HepG2 (cell line): ENCODE measurements around the gene LITAFD. TPM values are rescaled to one million over a fixed set of nuclear protein-coding genes. Genes with fewer than 3 reads are reported as not detected.

Source experiments
- AGO1 ChIP-seq: fragments of 200-400 bp; formaldehyde crosslinking; IDR thresholded peaks from 2 replicates; pipeline ENCODE4 v1.6.1; 2017; ENCODE audit warnings: mild to moderate bottlenecking, low read depth, low read length, moderate library complexity; ENCODE audit not compliant: poor library complexity, severe bottlenecking
- ARHGAP35 ChIP-seq: sonication (generic); formaldehyde crosslinking; IDR thresholded peaks from 2 replicates; pipeline ENCODE4 v1.9.0; 2022; ENCODE audit warnings: mild to moderate bottlenecking, inconsistent platforms, moderate library complexity, missing genetic modification reagents, borderline replicate concordance
- ARNTL ChIP-seq: sonication (generic); formaldehyde crosslinking; IDR thresholded peaks from 2 replicates; pipeline ENCODE4 v1.4.0; 2020; ENCODE audit warnings: mild to moderate bottlenecking, missing genetic modification reagents
- CEBPG ChIP-seq: IDR thresholded peaks from 2 replicates; pipeline ENCODE4 v1.6.1; 2016
- DPF2 ChIP-seq: sonication (generic); formaldehyde crosslinking; IDR thresholded peaks from 2 replicates; pipeline ENCODE4 v1.4.0; 2020; ENCODE audit warnings: mild to moderate bottlenecking, low read depth, missing genetic modification reagents, borderline replicate concordance
- ELF3 ChIP-seq: IDR thresholded peaks from 2 replicates; pipeline ENCODE4 v1.6.1; 2016; ENCODE audit warnings: missing genetic modification reagents, missing compliant biosample characterization
- JARID2 ChIP-seq: sonication (generic); formaldehyde crosslinking; IDR thresholded peaks from 2 replicates; pipeline ENCODE4 v1.8.1; 2023; ENCODE audit warnings: missing genetic modification reagents, inconsistent platforms; ENCODE audit not compliant: insufficient replicate concordance
- PHB2 ChIP-seq: fragments of 450-650 bp; IDR thresholded peaks from 2 replicates; pipeline ENCODE4 v1.6.1; 2018; ENCODE audit not compliant: partially characterized antibody
- RAD21 ChIP-seq: fragments of 450-650 bp; formaldehyde crosslinking; IDR thresholded peaks from 2 replicates; pipeline ENCODE4 v1.5.0; 2020; ENCODE audit warnings: mild to moderate bottlenecking
- ZNF143 ChIP-seq: sonication (generic); formaldehyde crosslinking; IDR thresholded peaks from 2 replicates; pipeline ENCODE4 v1.4.0; 2020; ENCODE audit warnings: missing genetic modification reagents
- ZNF367 ChIP-seq: sonication (generic); formaldehyde crosslinking; IDR thresholded peaks from 2 replicates; pipeline ENCODE4 v1.4.0; 2020; ENCODE audit warnings: missing genetic modification reagents, borderline replicate concordance
- ZNF549 ChIP-seq: sonication (generic); formaldehyde crosslinking; IDR thresholded peaks from 2 replicates; pipeline ENCODE4 v1.5.0; 2020; ENCODE audit warnings: missing genetic modification reagents
- ZNF674 ChIP-seq: sonication (generic); formaldehyde crosslinking; IDR thresholded peaks from 2 replicates; pipeline ENCODE4 v1.5.0; 2020; ENCODE audit warnings: low read depth, mild to moderate bottlenecking, missing genetic modification reagents
- ZNF724P ChIP-seq: sonication (generic); formaldehyde crosslinking; IDR thresholded peaks from 2 replicates; pipeline ENCODE4 v1.8.0; 2022; ENCODE audit warnings: missing genetic modification reagents, borderline replicate concordance
- ZNF891 ChIP-seq: sonication (generic); formaldehyde crosslinking; IDR thresholded peaks from 2 replicates; pipeline ENCODE4 v1.5.0; 2020; ENCODE audit warnings: mild to moderate bottlenecking, missing genetic modification reagents
- polyA plus RNA-seq, 8 experiments: library from polyadenylated mRNA; depleted of rRNA in 3 of 8; stranded (reverse) in 7 of 8; unstranded in 1 of 8; fragments of >200 nt; fragmentation: Illumina TruSeq in 4 of 8; extraction: Trizol in 4 of 8; gene quantifications; 2 replicates each; pipeline versions ENCODE4 v1.2.1 to v1.2.3, GENCODE V29; 2011 to 2016; ENCODE audit warnings: low read depth in 4 of 8, missing spikeins in 1 of 8, mixed read lengths in 1 of 8; ENCODE audit not compliant: insufficient read depth in 1 of 8
- total RNA-seq, 5 experiments: library from RNA; depleted of rRNA; stranded (reverse); fragments of >200 nt; fragmentation: Illumina TruSeq; extraction: Trizol; gene quantifications; 2 replicates each; pipeline ENCODE4 v1.2.3, GENCODE V29; 2016; ENCODE audit warnings: low read depth in 1 of 5
- TF ChIP-seq, protein P1 (sequence below): sonication (generic); formaldehyde crosslinking; IDR thresholded peaks from 2 replicates; pipeline ENCODE4 v1.4.0; 2020; ENCODE audit warnings: low read depth, mild to moderate bottlenecking, missing genetic modification reagents
- TF ChIP-seq, protein P2 (sequence below): sonication (generic); formaldehyde crosslinking; IDR thresholded peaks from 2 replicates; pipeline ENCODE4 v1.4.0; 2020; ENCODE audit warnings: low read depth, missing genetic modification reagents
- TF ChIP-seq, protein P3 (sequence below): sonication (generic); formaldehyde crosslinking; IDR thresholded peaks from 2 replicates; pipeline ENCODE4 v1.5.1; 2020; ENCODE audit warnings: mild to moderate bottlenecking, moderate library complexity, missing genetic modification reagents

Gene LITAFD
- total and polyA plus RNA-seq, 2 of the 13 experiments (the other 11 are each of a cell fraction or from before 2014, with no cell fraction given), result not detected

DNA sequence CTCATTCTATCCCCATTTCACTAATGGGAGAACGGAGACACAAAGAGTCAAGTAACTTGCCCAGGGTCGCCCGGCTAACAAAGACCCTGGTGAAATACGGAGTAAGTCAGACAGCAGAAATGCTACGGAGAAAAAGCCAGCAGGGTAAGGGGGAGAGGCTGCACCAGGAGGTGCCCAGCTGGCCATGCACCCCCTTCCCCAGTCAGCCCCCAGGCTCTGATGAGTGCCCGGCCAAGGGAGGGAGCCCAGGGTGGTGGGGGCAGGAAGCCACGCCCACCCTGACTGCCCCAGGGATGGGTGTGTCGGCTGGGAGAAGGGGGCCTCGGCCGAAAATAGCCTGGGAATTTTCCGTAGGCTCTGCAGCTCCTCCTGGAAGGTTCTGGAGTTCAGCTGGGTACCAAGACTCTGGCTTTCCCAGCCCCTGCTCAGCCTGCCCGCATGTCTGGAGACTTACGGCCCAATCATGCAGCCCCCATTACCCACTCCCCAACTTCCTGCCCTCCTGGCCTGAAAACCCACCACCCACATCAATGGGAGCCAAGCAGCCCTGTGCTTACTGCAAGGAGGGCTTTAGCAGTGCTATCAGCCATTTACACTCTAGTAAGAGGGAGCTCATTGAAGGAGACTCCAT lies 17.6 kb upstream of the LITAFD start (continued):
- TF ChIP-seq ARNTL (CRISPR knock-in tag) (no peak; the same call in 1 of the 2 replicates), RAD21 (CRISPR knock-in tag) (0 out of 2 replicates have a peak, but pooled peaks have one; percentile 28), ZNF724P (CRISPR knock-in tag) (no peak), ZNF674 (no peak), ZNF367 (no peak), AGO1 (peak; percentile 93), ZNF549 (no peak), ARHGAP35 (CRISPR knock-in tag) (0 out of 2 replicates have a peak, but pooled peaks have one; percentile 1), JARID2 (CRISPR knock-in tag) (no peak), DPF2 (no peak), CEBPG (CRISPR knock-in tag) (no peak), ZNF143 (CRISPR knock-in tag) (peak; percentile 50; the same call in 1 of the 2 replicates), ZNF891 (no peak), PHB2 (no peak), ELF3 (CRISPR knock-in tag) (no peak; the same call in 1 of the 2 replicates)
- TF ChIP-seq, protein P1, sequence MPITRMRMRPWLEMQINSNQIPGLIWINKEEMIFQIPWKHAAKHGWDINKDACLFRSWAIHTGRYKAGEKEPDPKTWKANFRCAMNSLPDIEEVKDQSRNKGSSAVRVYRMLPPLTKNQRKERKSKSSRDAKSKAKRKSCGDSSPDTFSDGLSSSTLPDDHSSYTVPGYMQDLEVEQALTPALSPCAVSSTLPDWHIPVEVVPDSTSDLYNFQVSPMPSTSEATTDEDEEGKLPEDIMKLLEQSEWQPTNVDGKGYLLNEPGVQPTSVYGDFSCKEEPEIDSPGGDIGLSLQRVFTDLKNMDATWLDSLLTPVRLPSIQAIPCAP, result no peak
- TF ChIP-seq, protein P2, sequence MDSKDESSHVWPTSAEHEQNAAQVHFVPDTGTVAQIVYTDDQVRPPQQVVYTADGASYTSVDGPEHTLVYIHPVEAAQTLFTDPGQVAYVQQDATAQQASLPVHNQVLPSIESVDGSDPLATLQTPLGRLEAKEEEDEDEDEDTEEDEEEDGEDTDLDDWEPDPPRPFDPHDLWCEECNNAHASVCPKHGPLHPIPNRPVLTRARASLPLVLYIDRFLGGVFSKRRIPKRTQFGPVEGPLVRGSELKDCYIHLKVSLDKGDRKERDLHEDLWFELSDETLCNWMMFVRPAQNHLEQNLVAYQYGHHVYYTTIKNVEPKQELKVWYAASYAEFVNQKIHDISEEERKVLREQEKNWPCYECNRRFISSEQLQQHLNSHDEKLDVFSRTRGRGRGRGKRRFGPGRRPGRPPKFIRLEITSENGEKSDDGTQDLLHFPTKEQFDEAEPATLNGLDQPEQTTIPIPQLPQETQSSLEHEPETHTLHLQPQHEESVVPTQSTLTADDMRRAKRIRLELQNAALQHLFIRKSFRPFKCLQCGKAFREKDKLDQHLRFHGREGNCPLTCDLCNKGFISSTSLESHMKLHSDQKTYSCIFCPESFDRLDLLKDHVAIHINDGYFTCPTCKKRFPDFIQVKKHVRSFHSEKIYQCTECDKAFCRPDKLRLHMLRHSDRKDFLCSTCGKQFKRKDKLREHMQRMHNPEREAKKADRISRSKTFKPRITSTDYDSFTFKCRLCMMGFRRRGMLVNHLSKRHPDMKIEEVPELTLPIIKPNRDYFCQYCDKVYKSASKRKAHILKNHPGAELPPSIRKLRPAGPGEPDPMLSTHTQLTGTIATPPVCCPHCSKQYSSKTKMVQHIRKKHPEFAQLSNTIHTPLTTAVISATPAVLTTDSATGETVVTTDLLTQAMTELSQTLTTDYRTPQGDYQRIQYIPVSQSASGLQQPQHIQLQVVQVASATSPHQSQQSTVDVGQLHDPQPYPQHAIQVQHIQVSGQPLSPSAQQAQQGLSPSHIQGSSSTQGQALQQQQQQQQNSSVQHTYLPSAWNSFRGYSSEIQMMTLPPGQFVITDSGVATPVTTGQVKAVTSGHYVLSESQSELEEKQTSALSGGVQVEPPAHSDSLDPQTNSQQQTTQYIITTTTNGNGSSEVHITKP (CRISPR knock-in tag), result 0 out of 2 replicates have a peak, but pooled peaks have one; percentile 11
- TF ChIP-seq, protein P3, sequence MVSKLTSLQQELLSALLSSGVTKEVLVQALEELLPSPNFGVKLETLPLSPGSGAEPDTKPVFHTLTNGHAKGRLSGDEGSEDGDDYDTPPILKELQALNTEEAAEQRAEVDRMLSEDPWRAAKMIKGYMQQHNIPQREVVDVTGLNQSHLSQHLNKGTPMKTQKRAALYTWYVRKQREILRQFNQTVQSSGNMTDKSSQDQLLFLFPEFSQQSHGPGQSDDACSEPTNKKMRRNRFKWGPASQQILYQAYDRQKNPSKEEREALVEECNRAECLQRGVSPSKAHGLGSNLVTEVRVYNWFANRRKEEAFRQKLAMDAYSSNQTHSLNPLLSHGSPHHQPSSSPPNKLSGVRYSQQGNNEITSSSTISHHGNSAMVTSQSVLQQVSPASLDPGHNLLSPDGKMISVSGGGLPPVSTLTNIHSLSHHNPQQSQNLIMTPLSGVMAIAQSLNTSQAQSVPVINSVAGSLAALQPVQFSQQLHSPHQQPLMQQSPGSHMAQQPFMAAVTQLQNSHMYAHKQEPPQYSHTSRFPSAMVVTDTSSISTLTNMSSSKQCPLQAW, result no peak
